NCI-H1092 treated with DMSO at 0.1 percent for 48 hours (cell line): ENCODE measurements around the gene NLGN4X.
A peak's percentile ranks its signal among the peaks of the same experiment; 100 is the strongest.

Experiments
- DNase-seq: peaks from one replicate; lab custom pipeline; 2025; lab: John Stamatoyannopoulos, UW

Gene NLGN4X

DNA sequence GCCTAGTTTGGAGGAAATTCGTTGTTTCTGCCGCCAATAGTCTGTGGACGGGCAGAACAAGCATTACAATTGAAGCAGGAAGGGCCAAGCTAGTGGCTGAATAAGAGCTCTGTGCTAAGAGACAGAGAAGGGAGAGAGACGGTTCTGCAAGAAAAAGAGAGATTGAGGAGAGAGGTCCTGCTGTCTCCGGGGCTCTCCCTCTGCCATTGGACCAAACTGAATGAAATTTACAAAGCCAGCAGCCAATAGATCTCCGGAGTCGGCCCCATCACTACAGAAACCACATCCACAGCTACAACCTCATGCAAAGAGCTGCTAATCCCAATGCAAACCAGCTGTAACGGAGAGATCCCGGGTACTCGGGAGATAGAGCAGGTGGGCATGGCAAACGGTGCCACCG, at the start of gene NLGN4X:
NLGN4X (minus strand) TSS at position 148 of the 400 bp plus-strand sequence. CDS start 77,401 bp downstream, outside the sequence.
- DNase-seq: peak; percentile 86

DNA sequence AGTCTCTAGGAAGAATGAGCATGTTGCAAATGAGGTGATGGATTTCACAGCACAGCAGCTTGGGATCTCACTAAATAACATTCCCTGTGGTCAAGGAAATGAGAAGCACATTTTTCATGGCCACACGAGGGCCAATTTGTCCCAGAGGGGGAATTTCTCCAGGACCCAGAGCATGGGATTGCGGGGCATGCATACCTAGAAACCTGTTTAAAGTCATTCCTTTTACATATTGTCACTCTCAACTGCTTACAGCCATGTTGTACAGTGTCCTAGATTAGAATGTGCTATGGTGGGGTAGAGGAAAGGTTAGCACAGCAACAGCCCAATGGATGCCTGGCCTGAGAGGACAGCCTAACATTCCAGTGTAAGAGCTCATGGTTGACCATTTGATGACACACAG, 37.4 kb upstream of the NLGN4X start:
- DNase-seq: no peak

- DNase-seq: no peak
Measured at GRCh38 chrX:6262959-6263358, 34.3 kb upstream of the NLGN4X start.

DNA sequence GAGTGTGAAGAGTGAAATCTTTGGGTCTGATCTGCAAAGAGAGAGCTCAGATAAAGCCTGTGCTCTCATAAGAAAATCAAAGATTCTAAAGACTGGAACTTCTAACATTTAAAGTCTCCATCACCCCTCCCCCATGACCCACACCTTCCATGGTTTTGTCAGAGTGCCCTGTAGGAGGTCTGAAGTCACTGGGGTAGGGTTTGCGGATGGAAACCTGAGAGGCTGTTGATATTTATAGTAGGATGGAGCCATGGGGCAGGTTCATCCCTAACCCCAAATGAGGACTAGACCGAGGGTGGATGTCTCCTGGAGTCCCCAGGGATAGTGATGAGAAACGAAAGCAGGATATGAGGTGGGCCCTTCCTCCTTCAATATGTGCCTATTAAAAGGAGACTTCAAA, 28.4 kb upstream of the NLGN4X start:
- no peak for DNase-seq

GRCh38 chrX:6244666-6245065, 16.0 kb upstream of the NLGN4X start:
- DNase-seq: peak; percentile 63

GRCh38 chrX:6238576-6238975, 9.9 kb upstream of the NLGN4X start:
- DNase-seq: no peak

GRCh38 chrX:6227935-6228334, 732 bp downstream of the NLGN4X start:
- peak; percentile 42 for DNase-seq

GRCh38 chrX:6227453-6227835, 1.2 kb downstream of the NLGN4X start:
- peak; percentile 60 for DNase-seq

GRCh38 chrX:6226596-6227452, 1.8 kb downstream of the NLGN4X start:
- peak; percentile 75 for DNase-seq

DNA sequence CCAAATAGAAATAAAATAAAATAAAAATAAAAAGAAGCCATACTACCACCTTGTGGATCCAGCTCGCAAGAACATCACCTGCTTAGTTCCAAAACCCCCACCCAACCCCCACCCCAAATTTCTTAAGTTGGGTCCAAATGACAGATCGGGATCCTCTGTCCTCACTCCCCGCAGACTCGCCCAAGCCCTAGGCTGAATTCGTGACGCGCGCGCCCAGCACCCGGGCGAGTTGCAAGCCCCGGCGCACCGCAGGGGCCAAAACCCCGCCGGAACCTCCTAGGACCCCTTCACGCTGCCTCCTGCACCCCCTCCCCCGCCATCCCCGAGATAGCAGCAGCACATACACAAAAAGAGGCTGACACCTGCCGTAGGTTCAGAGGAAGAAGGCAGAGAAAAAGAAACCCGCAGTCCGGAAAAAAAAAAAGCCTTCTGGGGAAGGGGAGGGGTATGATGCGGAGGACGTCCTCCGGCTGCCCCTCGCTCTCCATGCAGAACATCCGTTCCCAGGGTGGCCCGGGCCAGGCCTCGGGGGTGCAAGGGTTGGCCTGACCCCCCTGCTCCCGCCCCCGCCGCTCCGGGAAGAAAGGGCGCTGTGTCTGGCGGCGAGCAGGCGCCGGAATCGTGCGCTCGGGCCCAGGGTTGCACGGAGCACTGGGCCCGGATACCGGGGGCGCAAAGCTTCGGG, 2.6 kb downstream of the NLGN4X start:
- DNase-seq: peak; percentile 77

- peak; percentile 63 for DNase-seq
Measured at GRCh38 chrX:6225288-6225910, 3.3 kb downstream of the NLGN4X start.

DNA sequence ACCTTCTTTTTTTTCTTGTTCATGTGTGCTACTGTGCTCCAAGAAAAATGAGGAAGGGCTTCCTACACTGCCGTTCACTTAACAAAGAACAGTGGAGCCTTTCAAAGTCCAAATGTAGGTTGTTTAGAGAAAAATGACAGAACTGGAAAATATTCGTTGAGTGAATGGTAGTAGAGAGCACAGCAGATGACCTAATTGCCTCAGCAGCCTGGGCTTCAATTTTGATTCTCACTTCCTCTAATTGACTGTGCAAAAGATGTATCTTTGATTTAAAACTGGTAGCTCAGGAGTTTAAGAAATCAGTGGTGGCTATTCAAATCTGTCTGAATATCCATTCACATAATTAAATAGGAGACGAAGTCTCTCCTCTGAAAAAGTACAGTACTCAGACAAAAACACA, 5.2 kb downstream of the NLGN4X start:
- peak; percentile 3 for DNase-seq

DNA sequence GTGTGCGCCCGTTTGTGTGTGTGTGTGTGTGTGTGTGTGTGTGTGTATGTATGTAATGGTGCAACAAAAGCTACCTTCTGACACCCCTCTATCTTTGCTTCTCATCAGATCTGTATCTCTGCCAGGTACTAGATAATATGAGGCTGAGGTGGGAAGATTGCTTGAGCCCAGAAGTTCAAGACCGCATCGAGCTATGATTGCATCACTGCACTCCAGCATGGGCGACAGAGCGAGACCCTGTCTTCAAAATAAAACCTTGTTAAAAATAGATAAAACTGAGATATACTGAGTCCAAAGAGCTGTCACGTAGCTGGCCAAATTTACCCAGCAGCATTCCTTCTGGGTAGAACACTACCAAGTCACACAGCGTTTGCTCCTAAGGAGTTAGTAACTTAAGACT, 18.4 kb downstream of the NLGN4X start:
- no peak for DNase-seq

GRCh38 chrX:6203462-6204215, 25.0 kb downstream of the NLGN4X start:
- no peak for DNase-seq

DNA sequence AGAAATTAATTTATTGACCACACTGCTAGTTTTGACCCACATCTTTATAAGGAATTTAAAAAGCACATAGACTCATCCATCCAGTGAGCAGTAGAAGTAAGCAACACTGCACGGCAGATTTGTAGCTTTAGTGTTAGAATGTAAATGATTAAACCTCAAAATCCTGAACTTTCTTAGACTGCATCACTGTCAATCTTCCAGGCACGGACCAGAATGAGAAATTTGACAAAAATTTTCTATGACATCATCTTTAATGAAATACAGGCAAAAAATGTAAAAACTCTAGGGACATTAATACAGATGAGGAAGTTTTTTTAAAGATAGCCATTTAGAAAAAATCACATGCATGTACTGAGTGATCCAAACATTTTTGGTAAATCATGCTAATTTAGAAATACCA, 29.2 kb downstream of the NLGN4X start:
- no peak for DNase-seq

DNA sequence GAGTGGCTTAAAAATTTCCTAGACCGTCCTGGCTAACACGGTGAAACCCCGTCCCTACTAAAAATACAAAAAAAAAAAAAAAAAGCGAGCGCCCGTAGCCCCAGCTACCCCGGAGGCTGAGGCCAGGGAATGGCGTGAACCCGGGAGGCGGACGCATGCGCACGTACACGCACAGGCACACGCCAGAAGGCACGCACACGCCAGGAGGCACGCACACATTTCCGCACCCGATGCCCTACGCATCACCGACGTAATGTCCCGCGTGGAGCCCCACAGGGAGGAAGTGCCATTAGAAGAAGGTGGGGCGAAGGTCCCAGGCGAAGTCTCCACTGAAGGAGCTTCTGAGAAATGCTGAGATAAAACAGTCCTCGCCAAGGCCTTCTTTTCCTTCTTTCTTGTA, 41.4 kb downstream of the NLGN4X start:
- no peak for DNase-seq

DNA sequence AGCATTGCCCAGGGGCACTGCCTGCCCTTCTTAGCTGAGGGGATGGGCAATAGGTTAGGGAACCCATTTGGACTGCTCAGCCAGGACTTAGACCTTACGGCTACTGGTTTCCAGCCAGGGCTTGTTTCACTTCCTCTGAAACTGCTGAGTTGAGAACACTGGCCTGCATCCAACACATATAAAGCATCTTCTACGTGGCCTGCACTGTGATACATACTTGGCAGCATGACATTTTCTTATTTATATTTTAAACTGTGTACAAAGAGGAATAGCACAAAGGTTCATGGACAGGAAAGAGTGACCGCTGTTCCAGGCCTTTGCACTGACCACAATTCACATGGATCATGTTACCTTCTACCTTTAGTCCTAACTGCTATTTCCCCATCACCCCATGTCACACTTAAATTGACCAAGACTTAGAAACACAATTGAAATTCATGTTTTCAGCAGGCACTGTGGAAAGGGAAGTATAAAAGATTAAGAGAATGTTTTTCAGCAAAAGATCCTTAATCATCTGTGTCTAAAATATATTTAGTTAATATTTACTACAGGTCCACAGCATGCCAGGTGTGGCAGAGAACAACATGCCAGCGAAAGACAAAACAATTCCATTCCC, 43.7 kb downstream of the NLGN4X start:
- DNase-seq: peak; percentile 42

- no peak for DNase-seq
Measured at GRCh38 chrX:6175914-6176313, 52.8 kb downstream of the NLGN4X start.

DNA sequence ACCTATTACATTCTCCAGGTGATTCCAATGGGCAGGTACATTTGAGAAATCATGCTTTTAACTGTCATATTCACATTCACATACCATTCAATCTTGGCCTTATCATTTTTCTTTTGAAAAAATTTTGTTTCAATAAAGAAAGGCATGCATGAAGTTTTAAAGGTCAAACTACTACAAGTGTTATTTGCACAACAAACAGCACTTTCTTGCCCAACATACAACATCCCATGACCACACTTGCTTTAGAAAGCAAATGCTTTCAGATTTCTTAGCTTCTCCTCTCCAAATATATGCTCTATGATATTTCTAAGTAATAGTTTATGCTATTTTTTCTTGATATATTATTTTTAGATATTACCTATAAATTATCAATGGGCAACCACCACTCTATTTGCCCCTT, 58.2 kb downstream of the NLGN4X start:
- no peak for DNase-seq

DNA sequence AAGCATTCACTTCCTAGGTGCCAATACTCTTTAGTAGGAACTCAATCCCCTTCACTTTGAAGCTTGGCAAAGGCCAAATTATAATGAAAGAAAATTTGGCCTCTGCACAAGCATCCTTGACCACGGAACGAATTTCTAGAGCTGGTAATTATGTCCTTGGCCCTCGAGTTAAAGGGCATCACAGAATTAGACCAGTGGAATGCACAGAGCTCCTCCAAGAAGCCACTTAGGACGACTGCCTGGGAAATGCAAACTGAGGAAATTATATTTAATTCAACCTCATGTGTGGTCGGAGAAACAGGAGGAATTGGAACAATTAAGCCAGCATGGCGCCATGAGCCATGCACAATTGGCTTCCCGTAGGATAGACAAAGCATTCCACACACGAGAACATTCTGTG, 59.3 kb downstream of the NLGN4X start:
- no peak for DNase-seq

- DNase-seq: no peak
Measured at GRCh38 chrX:6163721-6164120, 64.9 kb downstream of the NLGN4X start.

DNA sequence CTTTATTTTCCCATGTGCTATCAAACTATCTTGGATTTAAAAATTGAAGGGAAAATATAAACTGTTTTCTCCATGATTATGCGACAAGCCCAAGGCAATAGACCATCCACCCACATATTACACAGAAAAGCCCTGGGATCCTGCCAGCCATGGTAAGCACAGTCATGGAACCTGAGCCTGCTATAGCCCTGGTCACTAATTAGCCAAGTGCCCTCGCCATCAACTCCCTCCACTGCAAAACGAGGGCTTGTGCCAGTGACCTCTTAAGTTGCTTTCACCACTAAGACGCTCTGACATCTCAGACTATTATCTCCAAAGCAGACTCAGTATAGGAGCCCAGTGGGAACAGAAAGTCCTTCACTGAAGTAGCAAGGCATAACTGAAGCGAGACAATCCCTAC, 69.2 kb downstream of the NLGN4X start:
- DNase-seq: peak; percentile 71
